ENCODE data around the gene KCNQ5.

Gene KCNQ5

DNA sequence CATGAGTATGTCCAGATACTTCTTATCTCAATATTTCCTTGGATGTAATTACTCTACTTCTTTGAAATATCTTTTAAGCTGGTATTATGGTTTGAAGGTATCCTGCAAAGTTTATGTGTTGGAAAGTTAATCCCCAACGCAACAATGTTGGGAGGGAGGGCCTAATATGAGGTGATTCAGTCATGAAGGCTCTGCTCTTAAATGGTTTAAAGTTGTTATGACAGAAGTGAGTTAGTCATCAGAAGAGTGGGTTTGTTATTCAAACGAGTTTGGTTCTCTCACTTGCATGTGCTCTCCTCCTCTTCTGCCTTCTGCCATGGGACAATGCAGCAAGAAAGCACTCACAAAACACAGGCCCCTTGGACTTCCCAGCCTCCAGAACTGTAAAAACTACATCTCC is 176.3 kb downstream of the KCNQ5 start:
- no peak for DNase-seq (ENCODE audit: low read depth)

GRCh38 chr6:72809746-72810379 is 188.0 kb downstream of the KCNQ5 start:
- no peak for DNase-seq (ENCODE audit: low read depth)

DNA sequence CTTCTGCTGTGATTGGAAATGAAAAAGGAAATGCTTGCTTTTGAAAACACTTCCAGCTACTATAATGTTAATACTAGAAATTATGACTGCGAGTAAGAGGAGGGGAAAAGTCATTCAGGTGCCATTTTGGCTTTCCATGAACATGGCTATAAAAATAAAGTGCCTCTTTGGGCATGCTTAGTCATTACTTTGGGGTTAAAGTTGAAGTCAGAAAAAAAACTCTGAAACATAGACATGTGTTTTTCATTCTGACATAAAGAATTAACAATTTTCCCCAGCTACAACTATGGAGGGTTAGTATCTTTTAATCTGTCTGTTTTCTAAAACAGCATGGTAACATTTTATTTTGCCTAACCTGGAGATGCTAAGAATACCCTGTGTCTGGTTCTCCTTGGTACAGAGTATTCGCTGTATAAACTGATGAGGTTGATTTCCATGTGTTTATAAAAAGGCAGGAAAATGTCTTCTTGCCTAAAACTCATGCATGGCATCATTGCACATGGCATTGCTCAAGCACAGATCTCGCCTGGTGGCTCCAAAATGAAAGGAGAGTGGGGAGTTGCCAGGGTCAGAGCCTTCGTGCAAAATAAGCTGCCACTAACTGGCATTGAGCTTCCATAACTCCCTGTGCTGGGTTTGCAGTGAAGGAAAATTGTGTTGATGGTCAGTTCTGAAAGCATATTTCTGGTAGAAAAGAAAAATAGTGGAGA is 188.9 kb downstream of the KCNQ5 start:
- no peak for DNase-seq (ENCODE audit: low read depth)

- DNase-seq (ENCODE audit: low read depth) = no peak
These were observed 190.1 kb downstream of the KCNQ5 start for GRCh38 chr6:72811971-72812421.

DNA sequence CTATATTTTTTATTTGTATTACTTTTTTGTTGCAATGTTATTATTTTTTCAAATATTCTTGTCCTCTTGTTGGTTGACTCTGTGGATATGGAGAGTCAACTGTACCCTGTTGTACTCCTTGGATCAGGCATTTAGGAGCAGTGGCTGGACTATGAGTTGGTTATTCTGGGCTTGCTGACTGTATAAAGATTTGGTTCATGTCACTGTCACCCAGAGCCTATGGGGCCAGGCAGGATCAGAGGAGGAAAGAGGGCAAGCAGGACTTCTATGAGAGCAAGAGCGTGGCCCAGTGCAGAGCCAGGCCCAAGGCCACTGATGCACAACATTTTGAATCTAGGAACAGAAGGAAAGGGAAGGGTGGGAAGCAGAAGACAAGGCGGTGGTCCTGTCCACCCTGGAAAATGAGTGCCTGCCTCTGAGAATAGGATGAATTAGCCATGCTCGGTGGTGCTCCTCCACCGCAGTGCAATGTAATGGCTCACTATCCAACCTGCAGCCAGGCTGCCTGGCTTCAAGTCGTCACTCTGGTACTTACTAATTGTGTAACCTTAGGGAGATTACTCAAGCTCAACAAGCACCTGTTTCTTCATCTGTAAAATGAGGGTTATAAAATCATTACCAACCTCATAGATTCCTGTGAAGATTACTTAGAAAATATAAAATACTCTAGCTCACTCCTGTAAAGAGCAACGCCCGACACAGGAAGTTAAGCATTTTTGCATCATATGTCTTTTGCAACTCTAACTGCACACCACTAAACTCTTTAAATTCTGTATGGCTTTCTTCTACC is 192.1 kb downstream of the KCNQ5 start:
- no peak for DNase-seq (ENCODE audit: low read depth)

DNA sequence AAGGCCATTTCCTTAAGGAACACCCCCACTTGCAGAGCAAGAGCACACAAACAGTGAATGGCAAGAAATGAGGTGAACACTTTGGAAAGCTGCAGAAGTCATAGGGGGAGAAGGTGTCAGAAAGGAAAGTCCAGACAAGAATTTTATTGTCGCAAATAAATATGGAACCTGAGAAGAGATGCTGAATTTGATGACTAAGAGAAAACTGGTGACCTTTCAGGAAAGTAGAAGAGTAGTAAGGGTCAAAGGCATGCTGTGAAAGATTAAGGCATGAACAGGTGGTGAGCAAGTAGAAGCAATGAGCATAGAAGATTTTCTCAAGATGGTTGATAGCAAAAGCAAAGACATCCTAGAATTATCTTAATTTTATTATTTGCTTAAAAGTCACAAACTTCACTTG is 194.2 kb downstream of the KCNQ5 start:
- no peak for DNase-seq (ENCODE audit: low read depth)

- DNase-seq (ENCODE audit: low read depth) = no peak
These were observed 195.3 kb downstream of the KCNQ5 start for GRCh38 chr6:72817208-72817607.

DNA sequence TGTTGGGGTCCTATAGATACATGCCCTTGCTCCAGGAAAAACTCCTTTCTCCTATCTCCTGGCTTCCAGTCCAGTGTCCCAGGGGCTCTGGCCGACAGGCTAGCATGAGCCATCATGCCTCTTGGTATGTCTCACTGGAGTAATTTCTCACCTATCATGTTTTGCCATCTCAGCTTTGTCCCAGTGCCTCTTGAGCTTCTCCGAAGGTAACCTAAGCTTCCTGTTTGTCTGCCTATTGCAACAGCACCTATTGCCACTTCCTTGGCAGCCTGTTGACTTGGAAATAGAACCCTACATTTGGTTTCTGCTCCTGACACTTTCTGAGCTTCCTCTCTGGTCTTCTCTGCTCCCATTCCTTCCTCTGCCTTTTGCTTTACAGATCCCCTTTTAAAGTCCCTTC is 197.7 kb downstream of the KCNQ5 start:
- no peak for DNase-seq (ENCODE audit: low read depth)

DNA sequence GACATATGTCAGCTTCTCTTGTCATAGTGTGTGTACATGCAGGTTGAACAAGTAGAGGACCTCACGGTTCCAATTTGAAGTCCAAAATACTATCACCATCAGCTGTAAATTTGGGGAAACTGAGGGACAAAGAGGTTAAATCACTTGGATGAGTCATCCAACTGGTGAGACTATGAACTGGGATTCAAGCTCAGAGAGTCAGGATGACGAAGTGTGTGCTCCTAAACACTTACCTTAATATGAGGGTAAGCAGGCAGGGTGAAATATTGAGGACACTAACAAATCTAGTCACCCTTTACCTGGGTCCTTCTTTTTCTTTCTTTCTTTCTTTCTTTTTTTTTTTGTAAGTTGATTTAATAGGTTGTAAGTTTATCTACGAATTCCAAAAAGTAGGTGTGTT is 198.3 kb downstream of the KCNQ5 start:
- no peak for DNase-seq (ENCODE audit: low read depth)

DNA sequence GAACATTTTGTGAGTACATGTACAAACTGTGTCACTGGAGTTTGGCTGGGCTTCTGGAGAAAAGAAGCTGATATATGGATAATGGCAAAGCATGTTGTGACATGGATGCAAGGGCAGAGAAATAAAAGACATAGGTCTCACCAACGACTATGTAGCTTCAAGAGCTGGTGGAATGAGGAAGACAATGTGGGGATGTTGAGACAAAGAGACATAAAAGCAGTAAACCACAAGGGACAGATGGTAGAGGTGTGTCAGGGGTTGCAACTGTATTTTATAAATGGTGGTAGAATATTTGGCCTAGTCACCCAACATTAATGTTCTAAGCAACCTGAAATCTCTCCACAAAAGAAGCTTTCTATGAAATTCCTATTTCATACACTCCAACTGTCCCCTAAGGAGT is 199.0 kb downstream of the KCNQ5 start:
- no peak for DNase-seq (ENCODE audit: low read depth)

GRCh38 chr6:72822023-72822422 is 200.2 kb downstream of the KCNQ5 start:
- DNase-seq (ENCODE audit: low read depth) = no peak

GRCh38 chr6:72822691-72823090 is 200.8 kb downstream of the KCNQ5 start:
- DNase-seq (ENCODE audit: low read depth) = no peak

GRCh38 chr6:72824833-72825232 is 203.0 kb downstream of the KCNQ5 start:
- DNase-seq (ENCODE audit: low read depth) = no peak

DNA sequence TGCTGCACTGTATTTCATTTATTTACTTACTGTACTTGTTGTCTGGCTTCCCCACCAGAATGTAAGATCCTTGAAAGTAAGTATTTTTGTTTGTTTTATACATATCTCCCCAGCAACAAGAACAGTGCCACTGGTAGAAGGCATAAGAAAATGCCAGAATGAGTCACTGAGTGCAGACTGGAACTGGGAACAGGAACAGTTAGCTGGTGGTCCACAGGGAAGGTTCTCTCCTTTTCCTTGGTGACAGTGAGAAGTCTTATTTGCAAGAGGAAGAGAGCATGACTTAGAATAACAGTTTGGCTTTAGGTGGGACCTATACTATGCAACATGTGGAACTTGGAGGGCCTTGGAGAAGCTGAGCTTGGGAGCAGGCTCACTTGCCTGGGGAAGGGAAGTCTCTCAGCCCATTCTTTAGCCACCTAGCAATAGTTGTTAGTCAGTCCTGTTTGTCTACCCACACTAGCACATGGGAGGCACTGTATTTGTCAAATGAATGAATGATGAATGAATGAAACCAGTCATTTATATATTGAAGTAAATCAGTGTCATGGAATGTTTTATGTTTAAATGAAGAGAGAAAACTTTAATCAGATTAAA is 203.5 kb downstream of the KCNQ5 start:
- DNase-seq (ENCODE audit: low read depth) = no peak

DNA sequence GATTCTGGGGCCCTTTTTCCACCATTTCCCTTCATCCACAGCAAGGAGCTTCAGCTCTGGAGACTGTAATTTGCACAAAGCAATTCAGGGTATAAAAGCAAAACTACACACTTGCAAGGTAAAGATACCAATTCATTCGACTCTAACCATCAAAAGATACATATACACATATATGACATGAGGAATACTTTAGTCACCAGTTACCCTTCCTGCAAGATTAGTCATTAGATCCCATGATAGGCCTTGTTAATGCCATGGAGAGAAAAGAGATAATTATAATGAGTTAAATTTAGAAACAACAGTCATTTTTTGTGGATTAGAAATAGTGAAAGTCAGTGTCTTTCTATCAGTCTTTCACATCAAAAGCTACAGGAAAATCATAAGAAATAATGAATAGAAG is 204.2 kb downstream of the KCNQ5 start:
- DNase-seq (ENCODE audit: low read depth) = no peak

GRCh38 chr6:72826744-72827438 is 205.0 kb downstream of the KCNQ5 start:
- DNase-seq (ENCODE audit: low read depth) = no peak

- DNase-seq (ENCODE audit: low read depth) = no peak
These were observed 207.0 kb downstream of the KCNQ5 start for GRCh38 chr6:72828904-72829303.

- no peak for DNase-seq (ENCODE audit: low read depth)
These were observed 210.4 kb downstream of the KCNQ5 start for GRCh38 chr6:72832271-72832670.

GRCh38 chr6:72835749-72836148 is 213.9 kb downstream of the KCNQ5 start:
- no peak for DNase-seq (ENCODE audit: low read depth)

GRCh38 chr6:72836971-72837370 is 215.1 kb downstream of the KCNQ5 start:
- no peak for DNase-seq (ENCODE audit: low read depth)

- DNase-seq (ENCODE audit: low read depth) = no peak
These were observed 219.3 kb downstream of the KCNQ5 start for GRCh38 chr6:72841195-72841594.

DNA sequence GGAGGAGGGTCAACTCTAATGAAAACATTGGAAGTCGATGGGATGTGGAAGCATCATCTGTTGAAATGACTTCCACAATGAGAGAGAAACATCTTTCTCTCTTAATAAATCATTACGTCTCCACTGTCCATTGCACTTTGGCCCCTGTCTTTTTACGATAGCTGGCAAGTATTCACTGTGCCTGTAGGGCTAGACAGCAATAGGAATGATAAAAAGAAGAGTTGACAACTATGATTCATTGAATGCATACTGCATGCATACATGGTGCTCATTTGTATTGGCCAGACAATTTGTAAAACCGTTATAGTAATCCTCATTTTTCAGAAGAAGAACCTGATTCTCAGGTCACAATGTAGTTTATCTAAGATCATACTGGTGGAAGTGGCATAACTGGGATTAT is 220.3 kb downstream of the KCNQ5 start:
- DNase-seq (ENCODE audit: low read depth) = no peak
